Tibial nerve (tissue), 4 donors: ENCODE results near the gene ADGRG4. TPM values are rescaled to one million over a fixed set of nuclear protein-coding genes. Genes with fewer than 3 reads are reported as not detected.

Source experiments
- DNase-seq, 2 donors: peaks; one replicate each; pipeline ENCODE4 v3.0.0-alpha.2; 2019; ENCODE audit warnings: low spot score in 2 of 2
- H3K27ac ChIP-seq, 4 donors: fragments of 200-600 bp; sonication (generic) in 3 of 4; one replicate each; pipeline ENCODE4 v1.5.1; 2017 to 2019; ENCODE audit warnings: mild to moderate bottlenecking in 1 of 4
- H3K27me3 ChIP-seq, 2 donors: fragments of 200-600 bp; sonication (generic) in 1 of 2; one replicate each; pipeline versions ENCODE4 v1.5.1 to v1.6.0; 2017 to 2019
- H3K36me3 ChIP-seq, 3 donors: fragments of 200-600 bp; sonication (generic); one replicate each; pipeline ENCODE4 v1.5.1; 2018 to 2019
- H3K4me1 ChIP-seq, 4 donors: fragments of 200-600 bp; sonication (generic) in 3 of 4; one replicate each; pipeline ENCODE4 v1.5.1; 2017 to 2019
- H3K4me3 ChIP-seq, 4 donors: fragments of 200-600 bp; sonication (generic) in 3 of 4; one replicate each; pipeline ENCODE4 v1.5.1; 2017 to 2019; ENCODE audit warnings: mild to moderate bottlenecking in 1 of 4, moderate library complexity in 1 of 4
- H3K9me3 ChIP-seq, 4 donors: fragments of 200-600 bp; sonication (generic) in 3 of 4; one replicate each; pipeline ENCODE4 v1.5.1; 2017 to 2019
- EP300 ChIP-seq, 2 donors: sonication (generic); formaldehyde crosslinking; IDR thresholded peaks; one replicate each; pipeline ENCODE4 v1.6.1; 2017; ENCODE audit warnings: antibody characterized with exemption in 2 of 2, mild to moderate bottlenecking in 1 of 2
- POLR2A ChIP-seq, 2 donors: fragments of 450-650 bp; IDR thresholded peaks; one replicate each; pipeline ENCODE4 v1.6.1; 2017; ENCODE audit warnings: antibody characterized with exemption in 2 of 2, mild to moderate bottlenecking in 2 of 2, moderate library complexity in 2 of 2
- WGBS, 2 donors: methylation state at CpG; one replicate each; pipeline ENCODE4 v1.1.5; 2018; 5-methylcytosine and 5-hydroxymethylcytosine counted together
- total RNA-seq, 4 donors: library from RNA; depleted of rRNA; stranded (reverse); fragments of >200 nt; gene quantifications; one replicate each; pipeline ENCODE4 v1.1.0, GENCODE V29; 2016
- TF ChIP-seq, protein P1 (sequence below), 5 experiments: fragments of 200-600 bp in 3 of 5; fragments of 450-650 bp in 2 of 5; sonication (generic) in 3 of 5; IDR thresholded peaks; one replicate each; pipeline ENCODE4 v1.5.1; 2016 to 2019; ENCODE audit warnings: antibody characterized with exemption in 5 of 5, mild to moderate bottlenecking in 3 of 5, moderate library complexity in 2 of 5

ADGRG4 gene
- total RNA-seq, 4 donors from 2014 or later: 0.20 TPM; not detected in 3

DNA sequence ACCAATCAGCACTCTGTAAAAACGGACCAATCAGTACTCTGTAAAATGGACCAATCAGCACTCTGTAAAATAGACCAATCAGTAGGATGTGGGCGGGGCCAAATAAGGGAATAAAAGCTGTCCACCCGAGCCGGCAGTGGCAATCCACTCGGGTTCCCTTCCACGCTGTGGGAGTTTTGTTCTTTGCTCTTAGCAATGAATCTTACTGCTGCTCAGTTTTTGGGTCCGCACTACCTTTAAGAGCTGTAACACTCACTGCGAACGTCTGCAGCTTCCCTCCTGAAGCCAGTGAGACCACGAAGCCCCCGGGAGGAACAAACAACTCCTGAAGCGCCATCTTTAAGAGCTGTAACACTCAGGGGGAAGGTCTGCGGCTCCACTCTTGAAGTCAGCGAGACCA is 120.6 kb downstream of the ADGRG4 start:
- Histone ChIP-seq H3K4me1 (no peaks in the 10 kb centered on the region), H3K27me3 (no peaks in the 10 kb centered on the region), H3K4me3 (no peak overlapping the region), H3K27ac (no peak overlapping the region), H3K9me3 (no peaks in the 10 kb centered on the region), H3K36me3 (no peaks in the 10 kb centered on the region)
- 73 to 86% methylated on average over 12 to 14 of the region's 14 CpGs for WGBS, 2 donors
- TF ChIP-seq, protein P1, sequence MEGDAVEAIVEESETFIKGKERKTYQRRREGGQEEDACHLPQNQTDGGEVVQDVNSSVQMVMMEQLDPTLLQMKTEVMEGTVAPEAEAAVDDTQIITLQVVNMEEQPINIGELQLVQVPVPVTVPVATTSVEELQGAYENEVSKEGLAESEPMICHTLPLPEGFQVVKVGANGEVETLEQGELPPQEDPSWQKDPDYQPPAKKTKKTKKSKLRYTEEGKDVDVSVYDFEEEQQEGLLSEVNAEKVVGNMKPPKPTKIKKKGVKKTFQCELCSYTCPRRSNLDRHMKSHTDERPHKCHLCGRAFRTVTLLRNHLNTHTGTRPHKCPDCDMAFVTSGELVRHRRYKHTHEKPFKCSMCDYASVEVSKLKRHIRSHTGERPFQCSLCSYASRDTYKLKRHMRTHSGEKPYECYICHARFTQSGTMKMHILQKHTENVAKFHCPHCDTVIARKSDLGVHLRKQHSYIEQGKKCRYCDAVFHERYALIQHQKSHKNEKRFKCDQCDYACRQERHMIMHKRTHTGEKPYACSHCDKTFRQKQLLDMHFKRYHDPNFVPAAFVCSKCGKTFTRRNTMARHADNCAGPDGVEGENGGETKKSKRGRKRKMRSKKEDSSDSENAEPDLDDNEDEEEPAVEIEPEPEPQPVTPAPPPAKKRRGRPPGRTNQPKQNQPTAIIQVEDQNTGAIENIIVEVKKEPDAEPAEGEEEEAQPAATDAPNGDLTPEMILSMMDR (IDR thresholded peaks at IDR 0.05): no peak
- TF ChIP-seq EP300 (IDR thresholded peaks at IDR 0.05): no peak
- no peak for TF ChIP-seq POLR2A (IDR thresholded peaks at IDR 0.05)
- no peak for DNase-seq

DNA sequence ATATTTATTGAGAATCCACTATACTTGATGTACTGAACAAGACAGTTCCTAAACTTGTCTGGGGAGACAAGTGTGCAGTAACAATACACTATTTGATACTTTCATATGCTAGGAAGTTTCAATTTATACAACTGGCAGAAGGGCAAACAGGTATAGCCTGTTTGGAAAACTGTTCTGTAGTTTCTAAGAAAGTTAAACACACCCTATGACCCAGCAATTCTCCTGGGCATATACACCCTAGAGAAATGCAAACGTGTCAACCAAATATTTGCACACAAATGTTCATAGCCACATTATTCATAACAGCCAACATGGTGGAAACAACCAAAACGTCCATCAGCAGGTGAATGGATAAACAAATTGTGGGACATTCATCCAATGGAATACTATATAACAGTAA is 123.0 kb downstream of the ADGRG4 start:
- DNase-seq: no peak
- H3K27me3 ChIP-seq: no peaks in the 10 kb centered on the region
- no peaks in the 10 kb centered on the region for H3K9me3 ChIP-seq
- no peaks in the 10 kb centered on the region for H3K36me3 ChIP-seq
- H3K4me1 ChIP-seq: no peaks in the 10 kb centered on the region
- H3K27ac ChIP-seq: no peak overlapping the region
- TF ChIP-seq POLR2A (IDR thresholded peaks at IDR 0.05): no peak
- TF ChIP-seq, protein P1 (IDR thresholded peaks at IDR 0.05): no peak
- 53 to 56% methylated on average over 2 of the region's 2 CpGs for WGBS, 2 donors
- no peak overlapping the region for H3K4me3 ChIP-seq

DNA sequence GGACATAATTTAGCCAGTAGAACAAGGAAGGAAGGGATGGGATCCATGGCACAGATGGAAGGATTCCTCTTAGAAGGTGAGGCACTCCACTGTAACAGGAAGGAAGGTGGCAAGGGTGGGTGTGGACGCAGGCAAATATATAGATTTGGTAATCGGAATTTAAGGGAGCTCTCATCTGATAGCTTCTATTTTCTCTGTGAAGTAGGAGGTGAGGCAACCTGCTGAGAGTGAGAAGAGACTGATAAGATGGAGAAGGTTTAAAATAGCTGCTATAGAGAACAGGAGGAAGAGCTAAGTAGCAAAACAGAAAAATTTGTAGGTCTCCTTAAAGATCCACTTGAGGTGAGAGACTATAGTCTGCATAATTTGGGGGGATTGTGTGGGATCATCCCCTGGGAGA is 125.2 kb downstream of the ADGRG4 start:
- WGBS, 2 donors: 75 to 89% methylated on average over 2 of the region's 2 CpGs
- no peak for DNase-seq
- no peaks in the 10 kb centered on the region for H3K36me3 ChIP-seq
- no peaks in the 10 kb centered on the region for H3K27me3 ChIP-seq
- TF ChIP-seq POLR2A (IDR thresholded peaks at IDR 0.05): no peak
- TF ChIP-seq, protein P1 (IDR thresholded peaks at IDR 0.05): no peak
- TF ChIP-seq EP300 (IDR thresholded peaks at IDR 0.05): no peak
- H3K4me3 ChIP-seq: no peak overlapping the region
- no peaks in the 10 kb centered on the region for H3K4me1 ChIP-seq
- H3K9me3 ChIP-seq: no peaks in the 10 kb centered on the region
- H3K27ac ChIP-seq: no peak overlapping the region

DNA sequence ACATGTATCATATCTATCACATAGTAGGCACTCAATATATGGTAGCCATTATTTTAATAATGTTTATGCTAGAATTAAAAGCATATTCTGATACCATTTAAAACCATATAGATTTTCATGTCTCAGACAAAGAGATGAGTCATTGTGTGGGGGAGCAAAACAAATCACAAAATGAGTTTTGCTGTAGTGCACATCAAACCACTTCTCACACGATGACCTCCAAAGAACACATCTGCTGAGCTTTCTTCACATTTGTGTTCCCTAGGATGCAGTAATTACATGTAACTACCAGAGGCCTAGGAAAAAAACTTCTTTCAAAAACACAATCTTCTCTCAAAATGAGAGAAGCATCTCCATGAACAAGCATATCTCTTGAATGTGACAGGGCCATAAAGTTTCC is 130.9 kb downstream of the ADGRG4 start:
- TF ChIP-seq, protein P1 (IDR thresholded peaks at IDR 0.05): no peak
- TF ChIP-seq EP300 (IDR thresholded peaks at IDR 0.05): no peak
- TF ChIP-seq POLR2A (IDR thresholded peaks at IDR 0.05): no peak
- H3K36me3 ChIP-seq: no peaks in the 10 kb centered on the region
- H3K27me3 ChIP-seq: no peaks in the 10 kb centered on the region
- WGBS, 2 donors: 42 to 53% methylated on average over 1 of the region's 1 CpG
- DNase-seq: no peak
- H3K27ac ChIP-seq: no peak overlapping the region
- H3K9me3 ChIP-seq: no peaks in the 10 kb centered on the region
- H3K4me1 ChIP-seq: no peaks in the 10 kb centered on the region
- no peak overlapping the region for H3K4me3 ChIP-seq

DNA sequence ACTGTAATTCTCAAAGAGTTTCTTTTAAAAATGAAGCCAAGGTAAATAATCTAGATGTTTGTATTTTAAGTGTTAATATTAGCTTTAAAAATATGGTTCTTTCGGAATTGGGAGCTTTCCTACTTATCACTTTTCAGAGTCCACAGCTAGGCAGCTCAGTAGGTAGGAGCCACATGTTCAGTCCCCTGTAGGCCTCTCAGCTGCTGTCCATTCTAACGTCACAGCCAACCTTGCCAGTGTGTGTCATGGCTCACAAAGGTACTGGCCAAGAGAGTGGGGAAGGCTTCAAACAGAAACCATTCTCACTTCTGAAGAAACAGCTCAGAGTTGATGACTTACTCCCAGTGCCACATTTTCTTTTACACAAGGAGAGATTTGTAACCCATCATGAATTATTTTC is 137.0 kb downstream of the ADGRG4 start:
- Histone ChIP-seq H3K4me1 (no peaks in the 10 kb centered on the region), H3K27me3 (no peaks in the 10 kb centered on the region), H3K4me3 (no peak overlapping the region), H3K9me3 (no peaks in the 10 kb centered on the region), H3K27ac (no peak overlapping the region), H3K36me3 (no peaks in the 10 kb centered on the region)
- no peak for TF ChIP-seq POLR2A (IDR thresholded peaks at IDR 0.05)
- TF ChIP-seq, protein P1 (IDR thresholded peaks at IDR 0.05): no peak
- TF ChIP-seq EP300 (IDR thresholded peaks at IDR 0.05): no peak
- WGBS, 2 donors: 46 to 54% methylated on average over 2 of the region's 2 CpGs
- no peak for DNase-seq
